Hepatocyte (in vitro differentiated cells): ENCODE measurements around the gene CTDSP2. TPM values are rescaled to one million over a fixed set of nuclear protein-coding genes. Genes with fewer than 3 reads are reported as not detected.

ENCODE experiments used
- DNase-seq: peaks from one replicate; pipeline ENCODE4 v3.0.0-alpha.2; 2016; ENCODE audit warnings: low spot score
- H2AFZ ChIP-seq: fragments of 200-600 bp; sonication (generic); 2 replicates; pipeline ENCODE4 v1.6.0; 2016; ENCODE audit warnings: antibody characterized with exemption, mild to moderate bottlenecking
- H3K27ac ChIP-seq: fragments of 200-600 bp; sonication (generic); 2 replicates; pipeline ENCODE4 v1.5.1; 2016; ENCODE audit warnings: mild to moderate bottlenecking
- H3K27me3 ChIP-seq: fragments of 200-600 bp; sonication (generic); 2 replicates; pipeline ENCODE4 v1.6.1; 2016
- H3K36me3 ChIP-seq: fragments of 200-600 bp; sonication (generic); replicated peaks from 2 replicates; pipeline ENCODE4 v1.5.1; 2016; ENCODE audit warnings: low read depth; ENCODE audit not compliant: insufficient read depth
- H3K4me1 ChIP-seq: fragments of 200-600 bp; sonication (generic); 2 replicates; pipeline ENCODE4 v1.5.1; 2016; ENCODE audit warnings: mild to moderate bottlenecking, moderate library complexity; ENCODE audit not compliant: insufficient read depth
- H3K4me2 ChIP-seq: fragments of 200-600 bp; sonication (generic); 2 replicates; pipeline ENCODE4 v1.6.0; 2016
- H3K4me3 ChIP-seq: fragments of 200-600 bp; sonication (generic); 2 replicates; pipeline ENCODE4 v1.5.1; 2016; ENCODE audit warnings: mild to moderate bottlenecking
- H3K79me2 ChIP-seq: fragments of 200-600 bp; sonication (generic); 2 replicates; pipeline ENCODE4 v1.6.0; 2017; ENCODE audit warnings: mild to moderate bottlenecking
- H3K9me2 ChIP-seq: fragments of 200-600 bp; sonication (generic); replicated peaks from 2 replicates; pipeline ENCODE4 v1.6.0; 2017; ENCODE audit warnings: mild to moderate bottlenecking; ENCODE audit not compliant: insufficient read depth
- H3K9me3 ChIP-seq: fragments of 200-600 bp; sonication (generic); 2 replicates; pipeline ENCODE4 v1.5.1; 2016; ENCODE audit warnings: low read depth, mild to moderate bottlenecking
- H4K20me1 ChIP-seq: fragments of 200-600 bp; sonication (generic); 2 replicates; pipeline ENCODE4 v1.6.0; 2016; ENCODE audit warnings: mild to moderate bottlenecking; ENCODE audit not compliant: insufficient read depth, poor library complexity, severe bottlenecking
- CTCF ChIP-seq: fragments of 200-600 bp; sonication (generic); IDR thresholded peaks from 2 replicates; pipeline ENCODE4 v1.5.1; 2016; ENCODE audit warnings: antibody characterized with exemption, mild to moderate bottlenecking; ENCODE audit not compliant: poor library complexity
- EZH2 ChIP-seq: fragments of 200-600 bp; sonication (generic); IDR thresholded peaks from 2 replicates; pipeline ENCODE4 v1.6.1; 2016; ENCODE audit warnings: antibody characterized with exemption, mild to moderate bottlenecking, borderline replicate concordance
- EZH2phosphoT487 ChIP-seq: fragments of 200-600 bp; sonication (generic); IDR thresholded peaks from one replicate; pipeline ENCODE4 v1.6.1; 2018; ENCODE audit warnings: antibody characterized with exemption, mild to moderate bottlenecking, low read depth, moderate library complexity; ENCODE audit not compliant: unreplicated experiment, severe bottlenecking
- WGBS: methylation state at CpG from one replicate; pipeline ENCODE4 v1.1.6; 2016; ENCODE audit warnings: low lambda C conversion rate; ENCODE audit errors: missing lambda C conversion rate; 5-methylcytosine and 5-hydroxymethylcytosine counted together
- polyA plus RNA-seq: library from polyadenylated mRNA; unstranded; fragments of >200 nt; fragmentation: Nextera tagmentation; extraction: Ambion mirVana; gene quantifications from 2 replicates; pipeline ENCODE4 v1.2.1, GENCODE V29; 2016
- total RNA-seq: library from RNA; depleted of rRNA; stranded (reverse); fragments of >200 nt; gene quantifications from 2 replicates; pipeline ENCODE4 v1.2.3, GENCODE V29; 2014

CTDSP2 gene
- total and polyA plus RNA-seq, 2 experiments from 2014 or later: 75.9 to 96.8 TPM

- DNase-seq: no peak
- 56% methylated on average over 5 of the region's 5 CpGs for WGBS
- H2AFZ ChIP-seq: no peak overlapping the region
- H3K9me3 ChIP-seq: no peaks in the 10 kb centered on the region
- H4K20me1 ChIP-seq: peaks cover 100% of the 10 kb centered on the region
- H3K9me2 ChIP-seq: no peaks in the 10 kb centered on the region
- H3K4me2 ChIP-seq: peak overlapping the region; percentile 91
- peak overlapping the region; percentile 5 for H3K27ac ChIP-seq
- peaks cover 100% of the 10 kb centered on the region for H3K79me2 ChIP-seq
- TF ChIP-seq EZH2 (no peak), CTCF (no peak), EZH2phosphoT487 (no peak)
- H3K4me3 ChIP-seq: no peak overlapping the region
- H3K36me3 ChIP-seq: no peaks in the 10 kb centered on the region
- H3K4me1 ChIP-seq: peaks cover 92% of the 10 kb centered on the region
- H3K27me3 ChIP-seq: no peaks in the 10 kb centered on the region
Observed at GRCh38 chr12:57839996-57840395, 6.5 kb downstream of the CTDSP2 start.

- Histone ChIP-seq H3K9me2 (no peaks in the 10 kb centered on the region), H3K9me3 (no peaks in the 10 kb centered on the region), H3K4me3 (no peak overlapping the region), H3K36me3 (no peaks in the 10 kb centered on the region), H3K79me2 (peaks cover 100% of the 10 kb centered on the region), H3K4me1 (peaks cover 95% of the 10 kb centered on the region), H3K27me3 (no peaks in the 10 kb centered on the region), H3K4me2 (peak overlapping the region; percentile 91), H2AFZ (no peak overlapping the region), H3K27ac (peak overlapping the region; percentile 57), H4K20me1 (peaks cover 100% of the 10 kb centered on the region)
- no peak for TF ChIP-seq CTCF
- TF ChIP-seq EZH2phosphoT487: no peak
- TF ChIP-seq EZH2: no peak
- DNase-seq: no peak
- 81% methylated on average over 8 of the region's 8 CpGs for WGBS
Observed at GRCh38 chr12:57838594-57839302, 7.8 kb downstream of the CTDSP2 start.

- Histone ChIP-seq H3K27me3 (no peaks in the 10 kb centered on the region), H4K20me1 (peaks cover 100% of the 10 kb centered on the region), H3K4me1 (peaks cover 95% of the 10 kb centered on the region), H3K9me2 (no peaks in the 10 kb centered on the region), H3K9me3 (no peaks in the 10 kb centered on the region), H3K4me3 (no peak overlapping the region), H3K27ac (peak overlapping the region; percentile 57), H2AFZ (no peak overlapping the region), H3K36me3 (no peaks in the 10 kb centered on the region), H3K4me2 (peak overlapping the region; percentile 91), H3K79me2 (peaks cover 100% of the 10 kb centered on the region)
- WGBS: 44% methylated on average over 5 of the region's 5 CpGs
- TF ChIP-seq EZH2: no peak
- peak; percentile 54 for DNase-seq
Observed at GRCh38 chr12:57837864-57838562, 8.5 kb downstream of the CTDSP2 start.
